A549 (cell line): ENCODE measurements around the gene ABCF3. TPM values are rescaled to one million over a fixed set of nuclear protein-coding genes. Genes with fewer than 3 reads are reported as not detected.
A peak's percentile ranks its signal among the peaks of the same experiment; 100 is the strongest.

ENCODE experiments used
- ATAC-seq, 2 experiments: fragments of 200-7000 bp in 1 of 2; fragments of >200 bp in 1 of 2; cut with Nextera tagmentation in 1 of 2; cut with Tn5 transposase in 1 of 2; 3 replicates each; pipeline versions ENCODE4 v1.8.0 to v1.9.1; 2018 to 2020; ENCODE audit warnings: mild to moderate bottlenecking in 1 of 2, moderate library complexity in 1 of 2
- CTCF ChIA-PET: fragments of 300-600 bp; sonication (Branson Sonifier 250); formaldehyde crosslinking; extraction: SDS; loops from one replicate; lab custom pipeline; 2021; ENCODE audit warnings: antibody characterized with exemption, inconsistent platforms; lab: Yijun Ruan, JAX
- POLR2A ChIA-PET: fragments of 350-600 bp; formaldehyde crosslinking; extraction: SDS; loops from one replicate; lab custom pipeline; 2021; ENCODE audit warnings: antibody characterized with exemption, inconsistent platforms; lab: Yijun Ruan, JAX
- DNase-seq, 2 experiments: peaks; one replicate each; pipeline versions ENCODE4 v3.0.0 to v3.0.0-alpha.2; 2011 to 2016; ENCODE audit warnings: low read depth in 1 of 2, low spot score in 1 of 2
- FAIRE-seq: peaks from 2 replicates; lab custom pipeline; 2011; peaks lifted over from hg19 to GRCh38; lab: Jason Lieb, UNC
- H3K27ac ChIP-seq, 2 experiments: fragments of >200 bp; sonication (Bioruptor Twin); formaldehyde crosslinking; 3 replicates each; pipeline ENCODE4 v1.5.1; 2016 to 2017
- H3K4me1 ChIP-seq: fragments of >200 bp; sonication (Bioruptor Twin); formaldehyde crosslinking; 3 replicates; pipeline ENCODE4 v1.6.1; 2016
- H3K4me2 ChIP-seq: fragments of >200 bp; sonication (Bioruptor Twin); formaldehyde crosslinking; 3 replicates; pipeline ENCODE4 v1.6.1; 2016
- H3K4me3 ChIP-seq: fragments of >200 bp; sonication (Bioruptor Twin); formaldehyde crosslinking; 3 replicates; pipeline ENCODE4 v1.5.1; 2016
- H3K9me3 ChIP-seq: fragments of >200 bp; sonication (Bioruptor Twin); formaldehyde crosslinking; 3 replicates; pipeline ENCODE4 v1.6.1; 2016
- BCL3 ChIP-seq: fragments of >200 bp; sonication (Bioruptor Twin); formaldehyde crosslinking; IDR thresholded peaks from 3 replicates; pipeline ENCODE4 v1.6.1; 2016
- BHLHE40 ChIP-seq: IDR thresholded peaks from 2 replicates; pipeline ENCODE4 v1.6.1; 2012; ENCODE audit warnings: low read depth, low read length, inconsistent platforms
- CBX2 ChIP-seq: fragments of 200-600 bp; sonication (generic); IDR thresholded peaks from 2 replicates; pipeline ENCODE4 v1.6.1; 2016; ENCODE audit warnings: low read depth, mild to moderate bottlenecking, borderline replicate concordance
- CHD2 ChIP-seq: fragments of 150-350 bp; IDR thresholded peaks from 2 replicates; pipeline ENCODE4 v1.6.1; 2014; ENCODE audit warnings: low read length; ENCODE audit not compliant: partially characterized antibody
- CTCF ChIP-seq: fragments of >200 bp; sonication (Bioruptor Twin); formaldehyde crosslinking; IDR thresholded peaks from 3 replicates; pipeline ENCODE4 v1.5.1; 2016
- ELK1 ChIP-seq: fragments of 150-350 bp; IDR thresholded peaks from 2 replicates; pipeline ENCODE4 v1.6.1; 2014; ENCODE audit warnings: low read depth, mild to moderate bottlenecking, low read length
- FOSB ChIP-seq: fragments of 250-450 bp; sonication (Bioruptor Pico); IDR thresholded peaks from 2 replicates; pipeline ENCODE4 v1.5.0; 2020; ENCODE audit warnings: mild to moderate bottlenecking, moderate library complexity
- HES2 ChIP-seq: fragments of >200 bp; sonication (Bioruptor Twin); formaldehyde crosslinking; IDR thresholded peaks from 2 replicates; pipeline ENCODE4 v1.6.1; 2016
- HEYL ChIP-seq: fragments of 250-450 bp; sonication (Bioruptor Pico); IDR thresholded peaks from 2 replicates; pipeline ENCODE4 v1.8.0; 2021; ENCODE audit warnings: mild to moderate bottlenecking, moderate library complexity
- MAX ChIP-seq: IDR thresholded peaks from 2 replicates; pipeline ENCODE4 v1.6.1; 2012
- NR3C1 ChIP-seq: fragments of >200 bp; sonication (Bioruptor Twin); formaldehyde crosslinking; IDR thresholded peaks from 3 replicates; pipeline ENCODE4 v1.6.1; 2017
- PBX3 ChIP-seq: IDR thresholded peaks from 2 replicates; pipeline ENCODE4 v1.6.1; 2012
- POLR2A ChIP-seq: IDR thresholded peaks from 2 replicates; pipeline ENCODE4 v1.6.1; 2012; ENCODE audit warnings: mild to moderate bottlenecking, low read length
- SMC3 ChIP-seq: fragments of >200 bp; sonication (Bioruptor Twin); formaldehyde crosslinking; IDR thresholded peaks from 3 replicates; pipeline ENCODE4 v1.6.1; 2018; ENCODE audit warnings: inconsistent platforms
- SREBF2 ChIP-seq: fragments of 450-650 bp; IDR thresholded peaks from 2 replicates; pipeline ENCODE4 v1.6.1; 2014; ENCODE audit warnings: mild to moderate bottlenecking, moderate library complexity
- USF2 ChIP-seq: fragments of 450-650 bp; IDR thresholded peaks from 2 replicates; pipeline ENCODE4 v1.6.1; 2014; ENCODE audit warnings: antibody characterized with exemption
- ZSCAN20 ChIP-seq: fragments of 250-450 bp; sonication (Bioruptor Pico); IDR thresholded peaks from 2 replicates; pipeline ENCODE4 v1.8.0; 2022; ENCODE audit warnings: mild to moderate bottlenecking, moderate library complexity
- WGBS: methylation state at CpG from one replicate; pipeline ENCODE4 v1.1.6; 2017; ENCODE audit errors: missing lambda C conversion rate; 5-methylcytosine and 5-hydroxymethylcytosine counted together
- polyA plus RNA-seq, 4 experiments: library from polyadenylated mRNA; depleted of rRNA in 3 of 4; stranded (reverse); fragments of >200 nt; fragmentation: RNase III in 1 of 4; extraction: RNeasy Plus Mini Kit Qiagen cat#74134 plus additional on column Dnase treatment in 1 of 4; gene quantifications; 2 replicates in 3 of 4; 3 replicates in 1 of 4; pipeline ENCODE4 v1.2.3, GENCODE V29; 2011 to 2017
- TF ChIP-seq, protein P1 (sequence below): fragments of 200-600 bp; sonication (generic); IDR thresholded peaks from 2 replicates; pipeline ENCODE4 v1.6.1; 2016; ENCODE audit warnings: antibody characterized with exemption, mild to moderate bottlenecking, moderate library complexity

The ABCF3 gene
- polyA plus RNA-seq, 2 of the 4 experiments (the other 2 are of a cell fraction): 35.3 to 46.6 TPM

DNA sequence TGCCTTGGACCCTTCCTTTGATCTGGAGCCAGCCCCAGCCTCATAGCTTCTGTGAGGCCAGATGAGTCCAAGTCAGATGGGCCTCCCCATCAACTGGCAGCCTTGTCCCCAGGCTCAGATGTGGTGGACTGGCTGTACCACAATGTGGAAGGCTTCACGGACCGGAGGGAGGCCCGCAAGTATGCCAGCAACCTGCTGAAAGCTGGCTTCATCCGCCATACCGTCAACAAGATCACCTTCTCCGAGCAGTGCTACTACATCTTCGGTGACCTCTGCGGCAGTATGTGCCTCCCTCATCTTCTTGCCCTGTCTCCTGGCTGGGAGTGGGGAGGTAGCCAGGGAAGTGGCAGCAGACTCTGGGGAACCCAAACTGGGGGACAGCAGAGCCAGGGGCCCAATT, 18.2 kb upstream of the ABCF3 start (continued):
- no peak for TF ChIP-seq ELK1
- no peak for TF ChIP-seq FOSB (CRISPR knock-in tag)
- TF ChIP-seq POLR2A: no peak
- TF ChIP-seq MAX: no peak
- TF ChIP-seq SREBF2: no peak
- TF ChIP-seq, protein P1, sequence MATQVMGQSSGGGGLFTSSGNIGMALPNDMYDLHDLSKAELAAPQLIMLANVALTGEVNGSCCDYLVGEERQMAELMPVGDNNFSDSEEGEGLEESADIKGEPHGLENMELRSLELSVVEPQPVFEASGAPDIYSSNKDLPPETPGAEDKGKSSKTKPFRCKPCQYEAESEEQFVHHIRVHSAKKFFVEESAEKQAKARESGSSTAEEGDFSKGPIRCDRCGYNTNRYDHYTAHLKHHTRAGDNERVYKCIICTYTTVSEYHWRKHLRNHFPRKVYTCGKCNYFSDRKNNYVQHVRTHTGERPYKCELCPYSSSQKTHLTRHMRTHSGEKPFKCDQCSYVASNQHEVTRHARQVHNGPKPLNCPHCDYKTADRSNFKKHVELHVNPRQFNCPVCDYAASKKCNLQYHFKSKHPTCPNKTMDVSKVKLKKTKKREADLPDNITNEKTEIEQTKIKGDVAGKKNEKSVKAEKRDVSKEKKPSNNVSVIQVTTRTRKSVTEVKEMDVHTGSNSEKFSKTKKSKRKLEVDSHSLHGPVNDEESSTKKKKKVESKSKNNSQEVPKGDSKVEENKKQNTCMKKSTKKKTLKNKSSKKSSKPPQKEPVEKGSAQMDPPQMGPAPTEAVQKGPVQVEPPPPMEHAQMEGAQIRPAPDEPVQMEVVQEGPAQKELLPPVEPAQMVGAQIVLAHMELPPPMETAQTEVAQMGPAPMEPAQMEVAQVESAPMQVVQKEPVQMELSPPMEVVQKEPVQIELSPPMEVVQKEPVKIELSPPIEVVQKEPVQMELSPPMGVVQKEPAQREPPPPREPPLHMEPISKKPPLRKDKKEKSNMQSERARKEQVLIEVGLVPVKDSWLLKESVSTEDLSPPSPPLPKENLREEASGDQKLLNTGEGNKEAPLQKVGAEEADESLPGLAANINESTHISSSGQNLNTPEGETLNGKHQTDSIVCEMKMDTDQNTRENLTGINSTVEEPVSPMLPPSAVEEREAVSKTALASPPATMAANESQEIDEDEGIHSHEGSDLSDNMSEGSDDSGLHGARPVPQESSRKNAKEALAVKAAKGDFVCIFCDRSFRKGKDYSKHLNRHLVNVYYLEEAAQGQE: no peak

GRCh38 chr3:184168363-184169120, 17.5 kb upstream of the ABCF3 start:
- FAIRE-seq: no peak
- WGBS: 58% methylated on average over 7 of the region's 9 CpGs
- TF ChIP-seq SMC3 (no peak), USF2 (no peak), ZSCAN20 (no peak), FOSB (CRISPR knock-in tag) (no peak), CBX2 (no peak), NR3C1 (no peak), HES2 (no peak)
- H3K4me1 ChIP-seq: no peaks in the 10 kb centered on the region
- H3K4me2 ChIP-seq: no peak overlapping the region
- no peaks in the 10 kb centered on the region for H3K9me3 ChIP-seq
- CTCF ChIA-PET: interaction anchor here (0.6 to 1.3 kb wide), 3 partner anchors 19 to 1133 kb away, joined by 3 to 4 read pairs (median 3); no protein-coding TSS in a partner anchor
- ATAC-seq: peak; percentile 26 to 35; a peak in 4 of 6 replicates
- no peak for DNase-seq
- H3K27ac ChIP-seq: no peak overlapping the region
- no peak overlapping the region for H3K4me3 ChIP-seq
- POLR2A ChIA-PET: no interaction called here

DNA sequence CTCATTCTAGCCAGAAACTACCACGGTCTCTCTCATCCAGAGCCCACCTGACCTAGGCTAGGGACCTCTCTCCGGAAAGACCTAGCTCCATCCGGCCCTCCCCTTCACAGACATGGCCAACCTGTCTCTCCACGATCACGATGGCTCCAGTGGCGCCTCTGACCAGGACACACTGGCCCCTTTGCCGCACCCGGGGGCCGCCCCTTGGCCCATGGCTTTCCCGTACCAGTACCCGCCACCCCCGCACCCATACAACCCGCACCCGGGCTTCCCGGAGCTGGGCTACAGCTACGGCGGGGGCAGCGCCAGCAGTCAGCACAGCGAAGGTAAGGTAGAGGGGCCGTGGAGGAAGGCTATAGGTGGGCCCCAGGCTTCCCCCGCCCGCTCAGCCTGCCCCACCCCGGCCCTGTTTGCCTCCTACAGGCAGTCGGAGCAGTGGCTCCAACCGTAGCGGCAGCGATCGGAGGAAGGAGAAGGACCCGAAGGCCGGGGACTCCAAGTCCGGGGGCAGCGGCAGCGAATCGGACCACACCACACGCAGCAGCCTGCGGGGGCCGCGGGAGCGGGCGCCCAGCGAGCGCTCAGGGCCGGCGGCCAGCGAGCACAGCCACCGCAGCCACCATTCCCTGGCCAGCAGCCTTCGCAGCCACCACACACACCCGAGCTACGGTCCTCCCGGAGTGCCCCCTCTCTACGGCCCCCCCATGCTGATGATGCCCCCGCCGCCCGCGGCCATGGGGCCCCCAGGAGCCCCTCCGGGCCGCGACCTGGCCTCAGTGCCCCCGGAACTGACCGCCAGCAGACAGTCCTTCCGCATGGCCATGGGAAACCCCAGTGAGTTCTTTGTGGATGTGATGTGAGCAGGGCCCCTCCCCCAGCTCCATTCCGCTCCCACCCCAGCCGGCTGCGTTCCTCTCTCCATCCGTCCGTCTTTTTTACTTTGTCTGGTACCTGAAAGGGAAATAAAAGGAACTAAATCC, 15.8 kb upstream of the ABCF3 start:
- H3K27ac ChIP-seq: no peak overlapping the region
- ATAC-seq (no peak), FAIRE-seq (no peak), DNase-seq (no peak)
- POLR2A ChIA-PET: no interaction called here
- CTCF ChIA-PET: interaction anchor here (0.6 to 1.0 kb wide), 5 partner anchors 17 to 284 kb away, joined by 3 to 4 read pairs (median 3); no protein-coding TSS in a partner anchor
- H3K4me2 ChIP-seq: no peak overlapping the region
- 97% methylated on average over 11 of the region's 66 CpGs for WGBS
- H3K9me3 ChIP-seq: no peaks in the 10 kb centered on the region
- peaks cover 6% of the 10 kb centered on the region; the same call in 2 of the 3 replicates for H3K4me1 ChIP-seq
- H3K4me3 ChIP-seq: no peak overlapping the region
- TF ChIP-seq CTCF (no peak), HEYL (CRISPR knock-in tag) (no peak), BHLHE40 (no peak), HES2 (no peak), NR3C1 (no peak), CHD2 (no peak), BCL3 (no peak), PBX3 (no peak), ELK1 (no peak), SREBF2 (no peak)
